GM19023 (cell line): Measurements from ENCODE around the gene ELFN1.

Experiments
- ATAC-seq: cut with Tn5 transposase; IDR thresholded peaks from one replicate; pipeline ENCODE4 v1.9.1; 2021; ENCODE audit warnings: mild to moderate bottlenecking, moderate library complexity; ENCODE audit not compliant: unreplicated experiment

ELFN1 gene

GRCh38 chr7:1641661-1642260 is 28.3 kb upstream of the ELFN1 start:
- no peak for ATAC-seq

- no peak for ATAC-seq
Measured at GRCh38 chr7:1642291-1642731, 27.8 kb upstream of the ELFN1 start.

- ATAC-seq = no peak
Measured at GRCh38 chr7:1643270-1644092, 26.6 kb upstream of the ELFN1 start.

GRCh38 chr7:1644341-1645070 is 25.6 kb upstream of the ELFN1 start:
- ATAC-seq = no peak

- ATAC-seq = no peak
Measured at GRCh38 chr7:1645071-1645409, 25.0 kb upstream of the ELFN1 start.

- no peak for ATAC-seq
Measured at GRCh38 chr7:1645476-1645875, 24.6 kb upstream of the ELFN1 start.

- no peak for ATAC-seq
Measured at GRCh38 chr7:1646391-1646790, 23.7 kb upstream of the ELFN1 start.

- no peak for ATAC-seq
Measured at GRCh38 chr7:1646957-1647891, 22.9 kb upstream of the ELFN1 start.

GRCh38 chr7:1647961-1648672 is 22.0 kb upstream of the ELFN1 start:
- ATAC-seq = no peak

GRCh38 chr7:1649751-1650326 is 20.2 kb upstream of the ELFN1 start:
- no peak for ATAC-seq

GRCh38 chr7:1650363-1651030 is 19.6 kb upstream of the ELFN1 start:
- no peak for ATAC-seq

- ATAC-seq = no peak
Measured at GRCh38 chr7:1651031-1651446, 19.0 kb upstream of the ELFN1 start.

- ATAC-seq = no peak
Measured at GRCh38 chr7:1651891-1652290, 18.2 kb upstream of the ELFN1 start.

GRCh38 chr7:1653500-1653899 is 16.6 kb upstream of the ELFN1 start:
- ATAC-seq = no peak

- no peak for ATAC-seq
Measured at GRCh38 chr7:1654111-1654510, 16.0 kb upstream of the ELFN1 start.

- ATAC-seq = no peak
Measured at GRCh38 chr7:1654738-1655475, 15.2 kb upstream of the ELFN1 start.

- ATAC-seq = no peak
Measured at GRCh38 chr7:1659696-1660095, 10.4 kb upstream of the ELFN1 start.

GRCh38 chr7:1661461-1661860 is 8.6 kb upstream of the ELFN1 start:
- no peak for ATAC-seq

GRCh38 chr7:1662101-1662500 is 8.0 kb upstream of the ELFN1 start:
- no peak for ATAC-seq
